ENCODE data around the gene ABHD17A. TPM values are rescaled to one million over a fixed set of nuclear protein-coding genes. Genes with fewer than 3 reads are reported as not detected.
A peak's percentile ranks its signal among the peaks of the same experiment; 100 is the strongest.
"Not testable (repeated sequence)": the region's sequence is repeated elsewhere in the genome, so short reads cannot be mapped to it uniquely, and the experiment has no call there.

The ABHD17A gene
- total RNA-seq (2021; ENCODE audit: unreplicated experiment) (68.2 TPM), Bru-seq, nascent RNA (percentile 59 among the genes with signal in this experiment), BruChase-seq, experiment 1, labeled RNA remaining after a 6-hour chase (percentile 64 among the genes with signal in this experiment), BruChase-seq, experiment 2, labeled RNA remaining after a 2-hour chase (percentile 74 among the genes with signal in this experiment)
- 39.6 and 42.3 TPM in 2 replicates for polyA plus RNA-seq (2012)
- long read RNA-seq, full-length matches to known transcripts: 82 of 170 reads
- long read RNA-seq, partial matches to known transcripts: 70 of 170 reads
- long read RNA-seq, other reads (novel, unspliced or antisense): 18 of 170 reads

- H3K4me2 ChIP-seq (ENCODE audit: low read length): peak within 1 kb of the TSS; percentile 94
- peaks cover 10 to 30% of the 10 kb centered on the region in 2 experiments; a peak in 3 of 4 replicates for H3K4me1 ChIP-seq (ENCODE audit: control insufficient read depth in 1 of 2, insufficient read depth in 2 of 2, low read length in 2 of 2)
- H3K9me3 ChIP-seq (ENCODE audit: control insufficient read depth in 1 of 2, insufficient read depth in 1 of 2, low read depth in 1 of 2, low read length in 2 of 2); RAD21 ChIA-PET (ENCODE audit: low non-redundant PET in 1 of 2, low total read pairs in 2 of 2, uncharacterized antibody in 2 of 2, unreplicated experiment in 2 of 2); POLR2A ChIA-PET; H2AFZ ChIP-seq (ENCODE audit: low read depth, low read length, poor library complexity, severe bottlenecking); H3K9me2 ChIP-seq (ENCODE audit: insufficient read depth); H3K36me3 ChIP-seq (ENCODE audit: control insufficient read depth in 1 of 2, insufficient read depth in 2 of 2, low read length in 2 of 2); H4K20me1 ChIP-seq (ENCODE audit: insufficient read depth); H3K27me3 ChIP-seq (ENCODE audit: insufficient read depth, low read length); intact Hi-C loops (cut with micrococcal nuclease); BruUV-seq (replicated peaks): not testable (repeated sequence)
- DNase-seq (ENCODE audit: low read depth, low spot score) (peak; percentile 73), ATAC-seq (peak; percentile 92)
- H3K4me3 ChIP-seq (replicated peaks in 1 of 2; ENCODE audit: low read depth in 1 of 2, low read length in 2 of 2): peak within 1 kb of the TSS; percentile 94 to 97
- H3K9ac ChIP-seq (ENCODE audit: low read length): peak within 1 kb of the TSS; percentile 94
- peaks cover 40% of the 10 kb centered on the region for H3K79me2 ChIP-seq (ENCODE audit: insufficient read depth, low read length)
- TF ChIP-seq MAX (IDR thresholded peaks at IDR 0.05): peak; percentile 31; the same call in 1 of the 2 replicates
- peak; percentile 20; the same call in 1 of the 2 replicates for TF ChIP-seq ZFX (IDR thresholded peaks at IDR 0.05)
- TF ChIP-seq SP1 (IDR thresholded peaks at IDR 0.05; ENCODE audit: low read depth): peak; percentile 61
- peak; percentile 70 for TF ChIP-seq POLR2AphosphoS5 (IDR thresholded peaks at IDR 0.05; ENCODE audit: low read depth, low read length)
- H3K27ac ChIP-seq (ENCODE audit: low read depth, low read length): peak within 1 kb of the TSS; percentile 49
- CTCF ChIA-PET: interaction anchor here (0.6 to 1.1 kb wide), 2 partner anchors 21 to 98 kb away, joined by 4 to 5 read pairs; no protein-coding TSS in a partner anchor
Observed at GRCh38 chr19:1885398-1886119, at the start of gene ABHD17A. Gene ABHD17A, minus strand, starts transcription at chr19:1885496. Its CDS starts 3,930 bp downstream, at chr19:1881566.

DNA sequence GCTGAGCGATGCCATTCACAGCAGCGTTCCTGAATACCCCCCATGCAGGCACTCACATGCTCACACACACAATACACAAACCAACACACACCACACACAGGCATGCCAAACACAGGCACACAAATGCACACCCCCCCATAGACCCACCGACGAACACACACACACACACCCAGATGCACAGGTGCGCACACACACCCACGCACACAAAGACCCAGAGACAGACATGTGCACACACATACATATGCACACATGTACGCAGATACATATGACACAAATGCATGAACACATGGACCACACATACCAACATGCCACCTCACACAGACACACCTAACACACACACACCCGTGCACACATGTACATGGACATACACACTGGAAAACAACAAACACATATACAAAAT lies 48.6 kb upstream of the ABHD17A start:
- ATAC-seq: no peak
- TF ChIP-seq ZFX (IDR thresholded peaks at IDR 0.05) (no peak), SRF (IDR thresholded peaks at IDR 0.05; ENCODE audit: low read depth) (no peak), YY1 (IDR thresholded peaks at IDR 0.05; ENCODE audit: extremely low read depth, insufficient replicate concordance, low read depth, low read length) (no peak), CEBPB (IDR thresholded peaks at IDR 0.05; ENCODE audit: low read depth) (no peak), EZH2phosphoT487 (IDR thresholded peaks at IDR 0.05; ENCODE audit: borderline replicate concordance) (no peak), EGR1 (IDR thresholded peaks at IDR 0.05; ENCODE audit: low read depth) (no peak), ZBTB33 (IDR thresholded peaks at IDR 0.05; ENCODE audit: extremely low read depth, insufficient replicate concordance, low read length) (no peak), MAX (IDR thresholded peaks at IDR 0.05) (no peak), FOSL1 (IDR thresholded peaks at IDR 0.05; ENCODE audit: low read depth) (no peak)
- TF ChIP-seq, protein P1, sequence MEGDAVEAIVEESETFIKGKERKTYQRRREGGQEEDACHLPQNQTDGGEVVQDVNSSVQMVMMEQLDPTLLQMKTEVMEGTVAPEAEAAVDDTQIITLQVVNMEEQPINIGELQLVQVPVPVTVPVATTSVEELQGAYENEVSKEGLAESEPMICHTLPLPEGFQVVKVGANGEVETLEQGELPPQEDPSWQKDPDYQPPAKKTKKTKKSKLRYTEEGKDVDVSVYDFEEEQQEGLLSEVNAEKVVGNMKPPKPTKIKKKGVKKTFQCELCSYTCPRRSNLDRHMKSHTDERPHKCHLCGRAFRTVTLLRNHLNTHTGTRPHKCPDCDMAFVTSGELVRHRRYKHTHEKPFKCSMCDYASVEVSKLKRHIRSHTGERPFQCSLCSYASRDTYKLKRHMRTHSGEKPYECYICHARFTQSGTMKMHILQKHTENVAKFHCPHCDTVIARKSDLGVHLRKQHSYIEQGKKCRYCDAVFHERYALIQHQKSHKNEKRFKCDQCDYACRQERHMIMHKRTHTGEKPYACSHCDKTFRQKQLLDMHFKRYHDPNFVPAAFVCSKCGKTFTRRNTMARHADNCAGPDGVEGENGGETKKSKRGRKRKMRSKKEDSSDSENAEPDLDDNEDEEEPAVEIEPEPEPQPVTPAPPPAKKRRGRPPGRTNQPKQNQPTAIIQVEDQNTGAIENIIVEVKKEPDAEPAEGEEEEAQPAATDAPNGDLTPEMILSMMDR (IDR thresholded peaks at IDR 0.05 in 2 of 3, conservative IDR thresholded peaks at IDR 0.05 in 1 of 3; ENCODE audit: borderline replicate concordance in 1 of 3, insufficient read depth in 1 of 3, low read depth in 2 of 3, low read length in 2 of 3): no peak
- no peak for DNase-seq (ENCODE audit: low read depth, low spot score)
- no TSS peak for BruUV-seq (replicated peaks)
- intact Hi-C loops (cut with micrococcal nuclease): loop anchor here (10.0 kb wide), 1 partner anchor 131 kb away; no protein-coding TSS in a partner anchor
- no peak overlapping the region for H3K27ac ChIP-seq (ENCODE audit: low read depth, low read length)
- H2AFZ ChIP-seq (ENCODE audit: low read depth, low read length, poor library complexity, severe bottlenecking): no peak overlapping the region
- no peaks in the 10 kb centered on the region for H3K36me3 ChIP-seq (ENCODE audit: control insufficient read depth in 1 of 2, insufficient read depth in 2 of 2, low read length in 2 of 2)
- no peaks in the 10 kb centered on the region for H3K27me3 ChIP-seq (ENCODE audit: insufficient read depth, low read length)
- no peaks in the 10 kb centered on the region for H3K79me2 ChIP-seq (ENCODE audit: insufficient read depth, low read length)
- peaks cover 0 to 21% of the 10 kb centered on the region in 2 experiments; a peak in 2 of 4 replicates for H3K4me1 ChIP-seq (ENCODE audit: control insufficient read depth in 1 of 2, insufficient read depth in 2 of 2, low read length in 2 of 2)
- no peak overlapping the region for H3K4me3 ChIP-seq (replicated peaks in 1 of 2; ENCODE audit: low read depth in 1 of 2, low read length in 2 of 2)
- no peaks in the 10 kb centered on the region for H4K20me1 ChIP-seq (ENCODE audit: insufficient read depth)
- H3K9me2 ChIP-seq (ENCODE audit: insufficient read depth): no peaks in the 10 kb centered on the region
- peaks cover 0 to 8% of the 10 kb centered on the region in 2 experiments; a peak in 1 of 4 replicates for H3K9me3 ChIP-seq (ENCODE audit: control insufficient read depth in 1 of 2, insufficient read depth in 1 of 2, low read depth in 1 of 2, low read length in 2 of 2)
- H3K4me2 ChIP-seq (ENCODE audit: low read length): no peak overlapping the region
- POLR2A ChIA-PET: no interaction called here
- RAD21 ChIA-PET (ENCODE audit: low non-redundant PET in 1 of 2, low total read pairs in 2 of 2, uncharacterized antibody in 2 of 2, unreplicated experiment in 2 of 2): no interaction called here
- CTCF ChIA-PET: interaction anchor here (0.9 kb wide), 1 partner anchor 30 kb away, joined by 3 read pairs; no protein-coding TSS in a partner anchor
- H3K9ac ChIP-seq (ENCODE audit: low read length): no peak overlapping the region
